ENCODE data around the gene MED27.

Gene MED27

DNA sequence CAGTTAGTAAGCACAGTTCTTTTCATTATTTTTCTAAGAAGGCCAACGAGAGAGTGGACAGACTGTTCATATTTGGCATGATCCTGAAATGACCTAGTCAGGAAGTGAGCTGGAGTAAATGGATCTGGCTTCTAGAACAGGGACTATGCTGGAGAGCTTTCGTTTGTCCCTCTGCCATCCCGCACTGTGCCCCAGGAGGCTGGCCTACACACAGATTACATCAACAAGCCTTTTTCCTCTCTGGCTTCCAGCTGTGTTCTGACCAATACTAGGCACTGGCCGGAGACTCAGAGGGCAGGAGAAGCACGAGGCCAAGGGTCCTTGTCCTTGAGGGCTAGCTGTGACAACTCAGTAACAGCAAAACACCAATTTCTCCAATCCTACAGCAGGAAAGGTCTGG lies 127.8 kb downstream of the MED27 start:
- Histone ChIP-seq H3K4me3 (ENCODE audit: low read depth in 1 of 2, low read length in 1 of 2) (no peak overlapping the region), H3K9me3 (no peaks in the 10 kb centered on the region), H3K36me3 (no peaks in the 10 kb centered on the region), H3K27me3 (no peaks in the 10 kb centered on the region), H3K4me1 (ENCODE audit: control insufficient read depth in 1 of 2, insufficient read depth in 1 of 2, low read depth in 1 of 2, low read length in 1 of 2) (no peaks in the 10 kb centered on the region), H3K27ac (no peak overlapping the region)
- TF ChIP-seq, protein P1, sequence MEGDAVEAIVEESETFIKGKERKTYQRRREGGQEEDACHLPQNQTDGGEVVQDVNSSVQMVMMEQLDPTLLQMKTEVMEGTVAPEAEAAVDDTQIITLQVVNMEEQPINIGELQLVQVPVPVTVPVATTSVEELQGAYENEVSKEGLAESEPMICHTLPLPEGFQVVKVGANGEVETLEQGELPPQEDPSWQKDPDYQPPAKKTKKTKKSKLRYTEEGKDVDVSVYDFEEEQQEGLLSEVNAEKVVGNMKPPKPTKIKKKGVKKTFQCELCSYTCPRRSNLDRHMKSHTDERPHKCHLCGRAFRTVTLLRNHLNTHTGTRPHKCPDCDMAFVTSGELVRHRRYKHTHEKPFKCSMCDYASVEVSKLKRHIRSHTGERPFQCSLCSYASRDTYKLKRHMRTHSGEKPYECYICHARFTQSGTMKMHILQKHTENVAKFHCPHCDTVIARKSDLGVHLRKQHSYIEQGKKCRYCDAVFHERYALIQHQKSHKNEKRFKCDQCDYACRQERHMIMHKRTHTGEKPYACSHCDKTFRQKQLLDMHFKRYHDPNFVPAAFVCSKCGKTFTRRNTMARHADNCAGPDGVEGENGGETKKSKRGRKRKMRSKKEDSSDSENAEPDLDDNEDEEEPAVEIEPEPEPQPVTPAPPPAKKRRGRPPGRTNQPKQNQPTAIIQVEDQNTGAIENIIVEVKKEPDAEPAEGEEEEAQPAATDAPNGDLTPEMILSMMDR (IDR thresholded peaks at IDR 0.05) = no peak

GRCh38 chr9:131951155-131951554 lies 128.5 kb downstream of the MED27 start:
- no peak overlapping the region for H3K4me3 ChIP-seq (ENCODE audit: low read depth in 1 of 2, low read length in 1 of 2)
- H3K27me3 ChIP-seq = no peaks in the 10 kb centered on the region
- no peak overlapping the region for H3K27ac ChIP-seq
- H3K36me3 ChIP-seq = no peaks in the 10 kb centered on the region
- TF ChIP-seq, protein P1 (IDR thresholded peaks at IDR 0.05) = no peak
- H3K4me1 ChIP-seq (ENCODE audit: control insufficient read depth in 1 of 2, insufficient read depth in 1 of 2, low read depth in 1 of 2, low read length in 1 of 2) = no peaks in the 10 kb centered on the region
- H3K9me3 ChIP-seq = no peaks in the 10 kb centered on the region

DNA sequence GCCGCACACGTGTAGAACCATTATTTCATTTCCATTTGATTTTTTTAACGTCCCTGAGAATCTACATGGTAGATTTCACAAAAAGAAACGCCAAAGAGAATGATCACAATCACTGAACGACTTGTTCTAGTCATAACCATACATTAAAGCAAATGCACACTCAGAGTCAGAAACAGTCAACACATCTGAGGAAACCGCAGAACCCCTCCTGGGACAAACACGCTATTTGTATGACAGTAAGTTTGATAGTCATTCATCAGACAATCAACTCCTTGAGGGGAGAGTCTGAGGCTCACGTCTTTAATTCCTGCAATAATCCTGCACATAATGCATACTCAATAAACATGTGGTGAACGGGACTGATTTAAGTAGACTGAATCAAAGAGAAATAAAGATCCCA lies 129.2 kb downstream of the MED27 start:
- TF ChIP-seq, protein P1 (IDR thresholded peaks at IDR 0.05) = no peak
- Histone ChIP-seq H3K9me3 (no peaks in the 10 kb centered on the region), H3K27ac (no peak overlapping the region), H3K4me1 (ENCODE audit: control insufficient read depth in 1 of 2, insufficient read depth in 1 of 2, low read depth in 1 of 2, low read length in 1 of 2) (no peaks in the 10 kb centered on the region), H3K36me3 (no peaks in the 10 kb centered on the region), H3K4me3 (ENCODE audit: low read depth in 1 of 2, low read length in 1 of 2) (no peak overlapping the region), H3K27me3 (no peaks in the 10 kb centered on the region)

DNA sequence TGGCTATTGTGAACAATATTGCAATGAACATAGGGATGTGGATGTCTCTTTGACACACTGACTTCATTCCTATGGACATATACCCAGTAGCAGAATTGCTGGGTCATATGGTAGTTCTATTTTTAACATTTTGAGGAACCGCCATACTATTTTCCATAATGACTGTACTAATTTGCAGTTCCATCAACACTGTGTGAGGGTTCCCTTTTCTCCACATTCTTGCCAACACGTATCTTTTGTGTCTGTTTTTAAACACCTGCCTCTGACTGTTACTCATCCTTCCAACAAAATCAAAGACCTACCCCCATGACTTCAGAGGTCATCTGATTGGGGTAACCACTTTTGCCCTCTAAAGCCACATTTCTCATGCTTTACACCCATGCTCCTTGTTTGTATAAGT lies 133.5 kb downstream of the MED27 start:
- H3K4me3 ChIP-seq (ENCODE audit: low read depth in 1 of 2, low read length in 1 of 2) = no peak overlapping the region
- H3K36me3 ChIP-seq = no peaks in the 10 kb centered on the region
- H3K9me3 ChIP-seq = no peaks in the 10 kb centered on the region
- no peaks in the 10 kb centered on the region for H3K27me3 ChIP-seq
- no peaks in the 10 kb centered on the region for H3K4me1 ChIP-seq (ENCODE audit: control insufficient read depth in 1 of 2, insufficient read depth in 1 of 2, low read depth in 1 of 2, low read length in 1 of 2)
- H3K27ac ChIP-seq = no peak overlapping the region
- TF ChIP-seq, protein P1 (IDR thresholded peaks at IDR 0.05) = no peak

DNA sequence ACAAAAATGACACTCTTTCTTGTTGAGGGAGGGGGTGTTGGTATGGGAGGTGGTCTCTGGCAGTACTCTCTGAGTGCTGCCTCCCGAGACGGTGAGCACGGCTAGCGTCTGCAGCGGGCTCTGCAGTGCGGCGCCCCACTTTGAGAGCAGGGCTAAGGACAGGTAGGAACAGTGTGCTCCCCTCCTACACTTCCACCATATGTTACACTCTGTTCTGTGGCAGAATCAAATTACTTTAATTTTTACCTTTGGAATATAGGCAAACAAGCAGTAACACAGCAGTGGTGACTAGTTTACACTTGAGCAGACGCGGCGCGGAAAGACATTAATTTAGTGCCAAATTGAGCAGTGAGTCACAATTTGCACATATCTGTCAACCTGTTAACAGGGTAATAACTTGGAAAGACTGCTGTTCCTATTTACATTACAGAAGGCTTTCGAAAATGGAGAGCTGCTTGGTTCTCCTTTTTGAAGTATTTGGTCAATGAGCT lies 136.3 kb downstream of the MED27 start:
- no peaks in the 10 kb centered on the region for H3K27me3 ChIP-seq
- H3K27ac ChIP-seq = no peak overlapping the region
- H3K4me1 ChIP-seq (ENCODE audit: control insufficient read depth in 1 of 2, insufficient read depth in 1 of 2, low read depth in 1 of 2, low read length in 1 of 2) = no peaks in the 10 kb centered on the region
- TF ChIP-seq, protein P1 (IDR thresholded peaks at IDR 0.05) = no peak
- H3K9me3 ChIP-seq = no peaks in the 10 kb centered on the region
- H3K36me3 ChIP-seq = peaks cover 12% of the 10 kb centered on the region
- H3K4me3 ChIP-seq (ENCODE audit: low read depth in 1 of 2, low read length in 1 of 2) = no peak overlapping the region
